HG03558 (cell line): ENCODE results near the gene USO1.
"Not testable (repeated sequence)": the region's sequence is repeated elsewhere in the genome, so short reads cannot be mapped to it uniquely, and the experiment has no call there.

Experiments used
- ATAC-seq: cut with Tn5 transposase; IDR thresholded peaks from one replicate; pipeline ENCODE4 v1.9.1; 2021; ENCODE audit warnings: moderate number of reproducible peaks; ENCODE audit not compliant: unreplicated experiment; ENCODE audit errors: extremely low read depth

USO1 gene

GRCh38 chr4:75834095-75834771 is 109.9 kb downstream of the USO1 start:
- no peak for ATAC-seq

- ATAC-seq, result no peak
These were observed 110.4 kb downstream of the USO1 start for GRCh38 chr4:75834772-75835154.

GRCh38 chr4:75841641-75842520 is 117.5 kb downstream of the USO1 start:
- no peak for ATAC-seq

DNA sequence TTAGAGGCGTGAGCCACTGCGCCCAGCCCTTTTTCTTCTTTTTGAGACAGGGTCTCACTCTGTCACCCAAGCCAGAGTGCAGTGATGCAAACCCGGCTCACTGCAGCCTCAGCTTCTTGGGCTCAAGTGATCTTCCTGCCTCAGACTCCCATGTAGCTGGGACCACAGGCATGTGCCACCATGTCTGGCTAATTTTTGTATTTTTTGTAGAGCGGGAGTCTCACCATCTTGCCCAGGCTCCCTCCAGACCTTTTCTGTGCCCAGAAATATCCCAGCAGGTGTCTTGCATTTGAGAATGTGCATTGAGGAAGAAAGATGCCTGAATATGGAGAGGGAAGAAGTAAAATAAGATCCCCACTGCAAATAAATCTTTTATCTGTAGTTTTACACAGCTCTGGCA is 119.2 kb downstream of the USO1 start:
- ATAC-seq, result no peak

- ATAC-seq, result no peak
These were observed 119.8 kb downstream of the USO1 start for GRCh38 chr4:75844151-75844662.

DNA sequence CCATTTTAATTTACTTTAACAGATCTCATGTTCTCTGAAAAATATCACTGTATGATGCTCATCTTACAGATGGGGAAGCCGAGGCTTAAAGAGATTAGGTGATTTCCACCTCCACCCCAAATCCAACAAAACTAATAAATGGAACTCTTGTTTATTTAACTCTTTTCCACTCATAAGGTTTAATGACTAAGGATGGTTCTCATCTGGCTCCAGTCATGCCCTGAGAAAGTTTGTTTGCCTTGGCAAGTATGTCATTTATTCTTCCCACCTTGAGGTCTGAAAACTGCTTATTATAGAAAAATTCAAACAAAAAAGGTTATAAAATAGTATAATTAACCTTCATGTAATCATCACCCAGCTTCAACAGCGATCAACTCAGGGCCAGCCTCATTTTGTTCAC is 121.6 kb downstream of the USO1 start:
- ATAC-seq, result no peak

GRCh38 chr4:75848171-75848760 is 123.9 kb downstream of the USO1 start:
- ATAC-seq, result not testable (repeated sequence)

DNA sequence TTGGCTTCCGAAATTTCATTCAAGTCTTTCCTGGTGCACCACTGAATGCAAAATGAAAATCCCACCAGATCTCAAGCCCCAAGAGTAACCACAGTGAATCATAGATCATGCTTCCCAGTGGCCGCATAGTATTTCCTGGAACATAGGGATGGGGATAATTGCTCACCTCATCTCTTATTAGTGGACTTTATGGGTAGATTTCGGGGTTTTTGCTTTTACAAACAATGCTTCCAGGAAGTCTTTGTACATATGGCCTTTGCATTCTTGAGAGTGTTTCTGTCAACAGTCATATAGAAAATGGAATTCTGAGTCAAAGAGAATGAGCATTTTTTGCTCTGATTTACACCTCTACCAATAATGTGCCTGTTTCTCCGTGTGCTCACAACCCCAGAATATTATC is 124.5 kb downstream of the USO1 start:
- ATAC-seq, result no peak

GRCh38 chr4:75849461-75849860 is 125.1 kb downstream of the USO1 start:
- no peak for ATAC-seq

DNA sequence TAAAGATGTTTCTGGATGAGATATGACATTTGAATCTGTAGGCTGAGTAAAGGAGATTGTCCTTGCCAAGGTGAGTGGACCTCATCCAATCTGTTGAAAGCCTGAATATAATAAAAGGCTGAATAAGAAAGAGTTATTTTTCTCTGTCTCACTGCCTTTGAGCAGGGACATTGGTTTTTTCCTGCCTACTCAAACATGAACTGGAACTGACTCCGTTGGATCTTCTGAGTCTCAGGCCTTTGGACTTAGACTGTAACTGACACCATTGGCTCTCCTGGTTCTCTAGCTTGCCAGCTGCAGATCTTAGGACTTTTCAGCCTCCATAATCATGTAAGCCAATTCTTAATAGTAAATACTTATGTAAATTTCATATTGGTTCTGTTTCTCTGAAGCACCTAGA is 134.3 kb downstream of the USO1 start:
- ATAC-seq, result no peak

DNA sequence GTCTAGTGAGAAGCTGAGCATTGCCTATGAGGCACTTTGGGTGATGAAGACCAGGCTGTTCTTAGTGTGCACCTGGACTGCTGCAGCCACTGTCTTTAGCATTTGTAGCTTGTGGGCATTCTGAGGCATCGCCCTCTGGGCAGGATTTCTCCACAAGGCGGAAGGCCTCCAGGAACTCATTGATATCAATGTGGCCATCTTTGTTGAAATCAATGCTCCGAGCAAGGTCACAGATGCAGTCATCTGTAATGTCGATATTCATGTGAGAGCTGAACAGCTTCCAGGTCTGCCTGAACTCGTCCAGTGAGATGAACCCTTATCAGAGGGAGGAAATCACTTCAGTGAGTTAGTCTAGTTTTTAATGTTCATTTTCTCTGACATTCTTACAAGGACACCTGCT is 136.2 kb downstream of the USO1 start:
- ATAC-seq, result no peak
